ENCODE measurements around the gene MVD. TPM values are rescaled to one million over a fixed set of nuclear protein-coding genes. Genes with fewer than 3 reads are reported as not detected.

Gene MVD
- total and polyA plus RNA-seq, 2 of the 13 experiments (the other 11 are each of a cell fraction or from before 2014, with no cell fraction given) = 28.1 to 187 TPM

DNA sequence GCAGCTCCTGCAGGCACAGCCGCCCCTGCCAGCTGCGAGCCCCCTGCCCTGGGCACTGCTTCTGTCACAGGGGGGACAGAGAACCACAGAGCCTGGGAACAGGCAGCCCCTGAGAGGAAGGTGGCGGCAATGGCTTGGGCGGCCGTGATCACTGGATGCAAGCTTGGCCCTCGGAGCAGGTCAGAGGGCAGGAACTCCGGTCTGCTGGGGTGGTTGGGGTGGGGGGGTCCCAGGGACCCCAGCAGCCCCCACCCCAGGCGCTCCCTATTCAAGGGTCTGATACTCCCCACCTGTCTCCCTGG lies 10.2 kb downstream of the MVD start:
- Histone ChIP-seq H2AFZ (ENCODE audit: low read length) (no peak overlapping the region), H3K27ac (ENCODE audit: extremely low read length, insufficient read depth, low read length) (peak overlapping the region; percentile 88), H3K4me3 (replicated peaks in 1 of 3; ENCODE audit: insufficient read depth in 1 of 3, low read depth in 2 of 3, low read length in 3 of 3) (no peak overlapping the region), H4K20me1 (ENCODE audit: insufficient read depth, low read length) (peaks cover 12% of the 10 kb centered on the region; the same call in 1 of the 2 replicates), H3K9ac (ENCODE audit: insufficient read depth, low read depth, low read length) (no peak overlapping the region), H3K79me2 (ENCODE audit: insufficient read depth, low read length) (peaks cover 28% of the 10 kb centered on the region), H3K4me1 (ENCODE audit: insufficient read depth, low read length) (peaks cover 27% of the 10 kb centered on the region), H3K36me3 (replicated peaks in 1 of 2; ENCODE audit: control insufficient read depth in 1 of 2, insufficient read depth in 2 of 2, low read length in 2 of 2) (peaks cover 8 to 38% of the 10 kb centered on the region in 2 experiments), H3K4me2 (ENCODE audit: low read depth, low read length) (no peak overlapping the region), H3K9me3 (ENCODE audit: low read length) (no peaks in the 10 kb centered on the region), H3K27me3 (ENCODE audit: control insufficient read depth in 1 of 2, insufficient read depth in 2 of 2, low read length in 2 of 2) (no peaks in the 10 kb centered on the region)
- ATAC-seq (no peak), FAIRE-seq (no peak), DNase-seq (ENCODE audit: low spot score) (no peak)
- WGBS (ENCODE audit: low lambda C conversion rate) = 92% methylated on average over 3 of the region's 8 CpGs
- POLR2A ChIA-PET = interaction anchor here (5.2 kb wide), 1 partner anchor 11 kb away, joined by 51 read pairs; the partner anchor contains the start of gene MVD
- TF ChIP-seq, protein P1, sequence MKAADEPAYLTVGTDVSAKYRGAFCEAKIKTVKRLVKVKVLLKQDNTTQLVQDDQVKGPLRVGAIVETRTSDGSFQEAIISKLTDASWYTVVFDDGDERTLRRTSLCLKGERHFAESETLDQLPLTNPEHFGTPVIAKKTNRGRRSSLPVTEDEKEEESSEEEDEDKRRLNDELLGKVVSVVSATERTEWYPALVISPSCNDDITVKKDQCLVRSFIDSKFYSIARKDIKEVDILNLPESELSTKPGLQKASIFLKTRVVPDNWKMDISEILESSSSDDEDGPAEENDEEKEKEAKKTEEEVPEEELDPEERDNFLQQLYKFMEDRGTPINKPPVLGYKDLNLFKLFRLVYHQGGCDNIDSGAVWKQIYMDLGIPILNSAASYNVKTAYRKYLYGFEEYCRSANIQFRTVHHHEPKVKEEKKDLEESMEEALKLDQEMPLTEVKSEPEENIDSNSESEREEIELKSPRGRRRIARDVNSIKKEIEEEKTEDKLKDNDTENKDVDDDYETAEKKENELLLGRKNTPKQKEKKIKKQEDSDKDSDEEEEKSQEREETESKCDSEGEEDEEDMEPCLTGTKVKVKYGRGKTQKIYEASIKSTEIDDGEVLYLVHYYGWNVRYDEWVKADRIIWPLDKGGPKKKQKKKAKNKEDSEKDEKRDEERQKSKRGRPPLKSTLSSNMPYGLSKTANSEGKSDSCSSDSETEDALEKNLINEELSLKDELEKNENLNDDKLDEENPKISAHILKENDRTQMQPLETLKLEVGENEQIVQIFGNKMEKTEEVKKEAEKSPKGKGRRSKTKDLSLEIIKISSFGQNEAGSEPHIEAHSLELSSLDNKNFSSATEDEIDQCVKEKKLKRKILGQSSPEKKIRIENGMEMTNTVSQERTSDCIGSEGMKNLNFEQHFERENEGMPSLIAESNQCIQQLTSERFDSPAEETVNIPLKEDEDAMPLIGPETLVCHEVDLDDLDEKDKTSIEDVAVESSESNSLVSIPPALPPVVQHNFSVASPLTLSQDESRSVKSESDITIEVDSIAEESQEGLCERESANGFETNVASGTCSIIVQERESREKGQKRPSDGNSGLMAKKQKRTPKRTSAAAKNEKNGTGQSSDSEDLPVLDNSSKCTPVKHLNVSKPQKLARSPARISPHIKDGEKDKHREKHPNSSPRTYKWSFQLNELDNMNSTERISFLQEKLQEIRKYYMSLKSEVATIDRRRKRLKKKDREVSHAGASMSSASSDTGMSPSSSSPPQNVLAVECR (CRISPR knock-in tag; IDR thresholded peaks at IDR 0.05; ENCODE audit: borderline replicate concordance) = no peak
- TF ChIP-seq SKI (IDR thresholded peaks at IDR 0.05; ENCODE audit: partially characterized antibody) = no peak
- no peak for TF ChIP-seq NR2F2 (IDR thresholded peaks at IDR 0.05; ENCODE audit: borderline replicate concordance, low read depth)
- no peak for TF ChIP-seq ZNF672 (CRISPR knock-in tag; IDR thresholded peaks at IDR 0.05)
- TF ChIP-seq NFYC (CRISPR knock-in tag; IDR thresholded peaks at IDR 0.05) = no peak
- BruUV-seq (replicated peaks) = no TSS peak
- CTCF ChIA-PET (ENCODE audit: low intra/inter-chr PET ratio, low total read pairs) = no interaction called here
- in situ Hi-C loops (cut with HindIII; ENCODE audit: extremely low pct_ligation_motif_present, low pct_unique_long_range_greater_than_20kb) = no loop called here
- intact Hi-C loops (cut with micrococcal nuclease; ENCODE audit: unreplicated experiment) = loop anchor here (5.0 kb wide), 1 partner anchor 55 kb away; no protein-coding TSS in a partner anchor

Measured in HepG2 (cell line).